Panc1 (cell line): ENCODE data around the gene ZNF629.

Experiments
- POLR2AphosphoS5 ChIP-seq: IDR thresholded peaks from 2 replicates; pipeline ENCODE4 v1.6.1; 2012; ENCODE audit warnings: mild to moderate bottlenecking, low read depth, low read length, moderate library complexity
- SIN3A ChIP-seq: IDR thresholded peaks from 2 replicates; pipeline ENCODE4 v1.6.1; 2012; ENCODE audit warnings: low read depth, mild to moderate bottlenecking, low read length, moderate library complexity, borderline replicate concordance; ENCODE audit not compliant: insufficient read depth
- TF ChIP-seq, protein P1 (sequence below): fragments of 450-650 bp; IDR thresholded peaks from 2 replicates; pipeline ENCODE4 v1.5.1; 2017; ENCODE audit warnings: mild to moderate bottlenecking

- TF ChIP-seq, protein P1, sequence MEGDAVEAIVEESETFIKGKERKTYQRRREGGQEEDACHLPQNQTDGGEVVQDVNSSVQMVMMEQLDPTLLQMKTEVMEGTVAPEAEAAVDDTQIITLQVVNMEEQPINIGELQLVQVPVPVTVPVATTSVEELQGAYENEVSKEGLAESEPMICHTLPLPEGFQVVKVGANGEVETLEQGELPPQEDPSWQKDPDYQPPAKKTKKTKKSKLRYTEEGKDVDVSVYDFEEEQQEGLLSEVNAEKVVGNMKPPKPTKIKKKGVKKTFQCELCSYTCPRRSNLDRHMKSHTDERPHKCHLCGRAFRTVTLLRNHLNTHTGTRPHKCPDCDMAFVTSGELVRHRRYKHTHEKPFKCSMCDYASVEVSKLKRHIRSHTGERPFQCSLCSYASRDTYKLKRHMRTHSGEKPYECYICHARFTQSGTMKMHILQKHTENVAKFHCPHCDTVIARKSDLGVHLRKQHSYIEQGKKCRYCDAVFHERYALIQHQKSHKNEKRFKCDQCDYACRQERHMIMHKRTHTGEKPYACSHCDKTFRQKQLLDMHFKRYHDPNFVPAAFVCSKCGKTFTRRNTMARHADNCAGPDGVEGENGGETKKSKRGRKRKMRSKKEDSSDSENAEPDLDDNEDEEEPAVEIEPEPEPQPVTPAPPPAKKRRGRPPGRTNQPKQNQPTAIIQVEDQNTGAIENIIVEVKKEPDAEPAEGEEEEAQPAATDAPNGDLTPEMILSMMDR, result no peak
- TF ChIP-seq POLR2AphosphoS5, result no peak; the same call in 1 of the 2 replicates
- no peak for TF ChIP-seq SIN3A
Observed at GRCh38 chr16:30755955-30756780, 30.8 kb downstream of the ZNF629 start.
